Epithelial cell of proximal tubule (primary cell): ENCODE measurements around the gene CNP. TPM values are rescaled to one million over a fixed set of nuclear protein-coding genes. Genes with fewer than 3 reads are reported as not detected.
"Not testable (repeated sequence)": the region's sequence is repeated elsewhere in the genome, so short reads cannot be mapped to it uniquely, and the experiment has no call there.

Experiments used
- DNase-seq: peaks from one replicate; pipeline ENCODE4 v3.0.0-alpha.2; 2011; ENCODE audit warnings: low read depth
- H3K4me3 ChIP-seq: 2 replicates; pipeline ENCODE4 v1.5.1; 2011; ENCODE audit warnings: low read depth, mild to moderate bottlenecking, low read length
- CTCF ChIP-seq: conservative IDR thresholded peaks from 2 replicates; pipeline ENCODE4 v1.5.1; 2012; ENCODE audit warnings: low read depth, mild to moderate bottlenecking, low read length
- total RNA-seq: library from RNA; depleted of rRNA; stranded (reverse); fragments of >200 nt; gene quantifications from 2 replicates; pipeline ENCODE4 v1.2.3, GENCODE V29; 2015

The CNP gene
- total RNA-seq, 1 donor from 2014 or later = 69.8 TPM

GRCh38 chr17:41920580-41920955 lies 46.0 kb upstream of the CNP start:
- DNase-seq = no peak
- no peak for TF ChIP-seq CTCF

GRCh38 chr17:41925991-41926590 lies 40.5 kb upstream of the CNP start:
- TF ChIP-seq CTCF = no peak
- no peak overlapping the region for H3K4me3 ChIP-seq
- DNase-seq = no peak

More at GRCh38 chr17:41920580-41920955, 46.0 kb upstream of the CNP start:
- no peak overlapping the region for H3K4me3 ChIP-seq

GRCh38 chr17:41928693-41929251 lies 37.8 kb upstream of the CNP start:
- no peak for TF ChIP-seq CTCF
- no peak overlapping the region for H3K4me3 ChIP-seq
- DNase-seq = no peak

- peak; percentile 80 for DNase-seq
- peak within 1 kb of the TSS; percentile 76 for H3K4me3 ChIP-seq
- TF ChIP-seq CTCF = peak; percentile 31
Observed at GRCh38 chr17:41930009-41930832, 36.4 kb upstream of the CNP start, which contains the start of gene ODAD4. ODAD4 (plus strand) TSS chr17:41930617; CDS start chr17:41930724, 107 bp downstream.

GRCh38 chr17:41930833-41931156 lies 35.8 kb upstream of the CNP start:
- H3K4me3 ChIP-seq = peak overlapping the region; percentile 76
- not testable (repeated sequence) for DNase-seq

- DNase-seq, H3K4me3 ChIP-seq: not testable (repeated sequence)
Observed at GRCh38 chr17:41931715-41932114, 34.9 kb upstream of the CNP start.

GRCh38 chr17:41932816-41933389 lies 33.7 kb upstream of the CNP start:
- TF ChIP-seq CTCF = no peak
- DNase-seq = no peak
- no peak overlapping the region for H3K4me3 ChIP-seq
